HCT116 (cell line): Measurements from ENCODE around the gene FGD5. TPM values are rescaled to one million over a fixed set of nuclear protein-coding genes. Genes with fewer than 3 reads are reported as not detected.

ENCODE experiments used
- ATAC-seq: fragments of 200-7000 bp; cut with Tn5 transposase; 2 replicates; pipeline ENCODE4 v1.9.1; 2020; ENCODE audit warnings: mild to moderate bottlenecking, moderate library complexity
- BruUV-seq: library from RNA; stranded (reverse); fragments of 400-500 nt; replicated peaks from 2 replicates; lab custom pipeline; 2021; lab: Mats Ljungman, UMichigan
- CTCF ChIA-PET: fragments of 300-600 bp; sonication (Branson Sonifier 250); formaldehyde crosslinking; loops from one replicate; lab custom pipeline; 2021; ENCODE audit warnings: antibody characterized with exemption; lab: Charles Lee
- POLR2A ChIA-PET: fragments of 300-600, 350-600 bp; sonication (Branson Sonifier 250); formaldehyde crosslinking; loops from one replicate; lab custom pipeline; 2021; ENCODE audit warnings: antibody characterized with exemption; lab: Charles Lee
- RAD21 ChIA-PET, 2 experiments: fragments of 300-600 bp; sonication (Branson Sonifier 250); formaldehyde crosslinking; loops; one replicate each; lab custom pipeline; 2023; ENCODE audit warnings: low total read pairs in 2 of 2; ENCODE audit not compliant: uncharacterized antibody in 2 of 2, unreplicated experiment in 2 of 2, low non-redundant PET in 1 of 2; lab: Charles Lee
- DNase-seq: peaks from one replicate; pipeline ENCODE4 v3.0.0-alpha.2; 2010; ENCODE audit warnings: low read depth, low spot score
- H2AFZ ChIP-seq: fragments of 200-600 bp; shearing (Covaris generic), sonication (generic); 2 replicates; pipeline ENCODE4 v1.6.1; 2017; ENCODE audit warnings: low read depth, mixed run types, mixed read lengths, antibody characterized with exemption, low read length; ENCODE audit not compliant: poor library complexity, severe bottlenecking
- H3K27ac ChIP-seq: 2 replicates; pipeline ENCODE4 v1.5.1; 2012; ENCODE audit warnings: low read depth, low read length
- H3K27me3 ChIP-seq: fragments of 200-600 bp; sonication (generic); 2 replicates; pipeline ENCODE4 v1.6.1; 2016; ENCODE audit warnings: mixed run types, low read length, mixed read lengths; ENCODE audit not compliant: insufficient read depth
- H3K36me3 ChIP-seq, 2 experiments: fragments of 200-500 bp in 1 of 2; fragments of 200-600 bp in 1 of 2; sonication (Bioruptor generic) in 1 of 2; sonication (generic) in 1 of 2; 2 replicates each; pipeline versions ENCODE4 v1.5.1 to v1.6.1; 2014 to 2016; ENCODE audit warnings: low read length in 2 of 2, inconsistent platforms in 1 of 2, mixed read lengths in 1 of 2, mixed run types in 1 of 2; ENCODE audit not compliant: insufficient read depth in 2 of 2, control insufficient read depth in 1 of 2
- H3K4me1 ChIP-seq, 2 experiments: fragments of 200-600 bp in 1 of 2; sonication (generic) in 1 of 2; 2 replicates each; pipeline versions ENCODE4 v1.5.1 to v1.6.1; 2012 to 2017; ENCODE audit warnings: low read length in 2 of 2, inconsistent platforms in 1 of 2, mild to moderate bottlenecking in 1 of 2, mixed read lengths in 1 of 2, mixed run types in 1 of 2, moderate library complexity in 1 of 2; ENCODE audit not compliant: insufficient read depth in 2 of 2, control insufficient read depth in 1 of 2
- H3K4me2 ChIP-seq: fragments of 200-600 bp; sonication (generic); 2 replicates; pipeline ENCODE4 v1.6.1; 2017; ENCODE audit warnings: mixed run types, low read length, mixed read lengths
- H3K4me3 ChIP-seq, 2 experiments: fragments of 200-600 bp in 1 of 2; sonication (generic) in 1 of 2; replicated peaks in 1 of 2; 2 replicates each; pipeline ENCODE4 v1.5.1; 2011 to 2016; ENCODE audit warnings: low read length in 2 of 2, control low read depth in 1 of 2, low read depth in 1 of 2, mild to moderate bottlenecking in 1 of 2, mixed read lengths in 1 of 2, mixed run types in 1 of 2
- H3K79me2 ChIP-seq: fragments of 200-600 bp; sonication (generic); 2 replicates; pipeline ENCODE4 v1.6.1; 2017; ENCODE audit warnings: mild to moderate bottlenecking, mixed run types, low read length, moderate library complexity, mixed read lengths; ENCODE audit not compliant: insufficient read depth
- H3K9ac ChIP-seq: fragments of 200-600 bp; sonication (generic); 2 replicates; pipeline ENCODE4 v1.6.1; 2016; ENCODE audit warnings: low read length, mixed read lengths
- H3K9me2 ChIP-seq: fragments of 200-600 bp; sonication (generic), shearing (Covaris generic); 2 replicates; pipeline ENCODE4 v1.6.1; 2017; ENCODE audit warnings: mixed run types, mild to moderate bottlenecking, moderate library complexity; ENCODE audit not compliant: insufficient read depth
- H3K9me3 ChIP-seq, 2 experiments: fragments of 200-500 bp in 1 of 2; fragments of 200-600 bp in 1 of 2; sonication (Bioruptor generic) in 1 of 2; sonication (generic) in 1 of 2; 2 replicates each; pipeline ENCODE4 v1.6.1; 2014 to 2017; ENCODE audit warnings: low read length in 2 of 2, mixed read lengths in 2 of 2, inconsistent platforms in 1 of 2, low read depth in 1 of 2, mild to moderate bottlenecking in 1 of 2, mixed run types in 1 of 2, moderate library complexity in 1 of 2; ENCODE audit not compliant: control insufficient read depth in 1 of 2, insufficient read depth in 1 of 2
- H4K20me1 ChIP-seq: fragments of 200-600 bp; sonication (generic), shearing (Covaris generic); 2 replicates; pipeline ENCODE4 v1.6.1; 2017; ENCODE audit warnings: mixed run types, mild to moderate bottlenecking, moderate library complexity; ENCODE audit not compliant: insufficient read depth
- CBX3 ChIP-seq: IDR thresholded peaks from 2 replicates; pipeline ENCODE4 v1.6.1; 2012; ENCODE audit warnings: low read depth
- ELF1 ChIP-seq: IDR thresholded peaks from 2 replicates; pipeline ENCODE4 v1.6.1; 2012; ENCODE audit warnings: low read depth, borderline replicate concordance
- JUND ChIP-seq: IDR thresholded peaks from 2 replicates; pipeline ENCODE4 v1.6.1; 2012
- POLR2AphosphoS5 ChIP-seq: IDR thresholded peaks from 2 replicates; pipeline ENCODE4 v1.6.1; 2011; ENCODE audit warnings: mild to moderate bottlenecking, low read depth, low read length, moderate library complexity
- SIN3A ChIP-seq: IDR thresholded peaks from 2 replicates; pipeline ENCODE4 v1.6.1; 2012; ENCODE audit warnings: low read depth
- intact Hi-C: fragments of 100-400 bp; cut with micrococcal nuclease; formaldehyde crosslinking; loops from 2 replicates; pipeline ENCODE4 v1.10.0; 2022
- total RNA-seq: library from RNA; stranded (reverse); gene quantifications from one replicate; pipeline ENCODE4 v1.2.1, GENCODE V29; 2021; ENCODE audit not compliant: unreplicated experiment
- TF ChIP-seq, protein P1 (sequence below): IDR thresholded peaks from 2 replicates; pipeline ENCODE4 v1.6.1; 2012; ENCODE audit warnings: low read depth
- TF ChIP-seq, protein P2 (sequence below): IDR thresholded peaks from 2 replicates; pipeline ENCODE4 v1.6.1; 2012

FGD5 gene
- total RNA-seq, 1 experiment from 2014 or later: 0.22 TPM

DNA sequence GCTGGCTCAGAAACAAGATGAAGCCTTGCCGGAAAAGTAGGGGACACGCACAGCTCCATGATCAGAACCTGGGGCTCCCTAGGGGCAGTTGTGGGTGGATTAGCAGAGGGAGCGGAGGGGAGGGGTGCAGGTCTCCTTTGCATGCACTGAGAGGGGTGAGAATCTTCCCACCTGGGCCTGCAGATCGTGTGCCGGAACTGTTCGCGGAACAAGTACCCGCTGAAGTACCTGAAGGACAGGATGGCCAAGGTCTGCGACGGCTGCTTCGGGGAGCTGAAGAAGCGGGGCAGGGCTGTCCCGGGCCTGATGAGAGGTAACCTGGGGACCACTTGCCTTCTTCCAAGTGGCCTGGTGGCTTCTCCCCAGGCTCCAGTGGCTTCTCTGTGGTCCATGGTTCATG is 104.1 kb downstream of the FGD5 start:
- intact Hi-C loops: loop anchor here (5.0 to 10.0 kb wide), 4 partner anchors 282 to 1026 kb away; partner anchors contain the start of gene CAPN7
- H3K4me1 ChIP-seq: peaks cover 0 to 3% of the 10 kb centered on the region in 2 experiments; a peak in 1 of 4 replicates
- no peak overlapping the region for H3K4me2 ChIP-seq
- no peak overlapping the region for H3K4me3 ChIP-seq
- no peak overlapping the region for H2AFZ ChIP-seq
- POLR2A ChIA-PET: no interaction called here
- no peak for TF ChIP-seq POLR2AphosphoS5
- TF ChIP-seq, protein P1, sequence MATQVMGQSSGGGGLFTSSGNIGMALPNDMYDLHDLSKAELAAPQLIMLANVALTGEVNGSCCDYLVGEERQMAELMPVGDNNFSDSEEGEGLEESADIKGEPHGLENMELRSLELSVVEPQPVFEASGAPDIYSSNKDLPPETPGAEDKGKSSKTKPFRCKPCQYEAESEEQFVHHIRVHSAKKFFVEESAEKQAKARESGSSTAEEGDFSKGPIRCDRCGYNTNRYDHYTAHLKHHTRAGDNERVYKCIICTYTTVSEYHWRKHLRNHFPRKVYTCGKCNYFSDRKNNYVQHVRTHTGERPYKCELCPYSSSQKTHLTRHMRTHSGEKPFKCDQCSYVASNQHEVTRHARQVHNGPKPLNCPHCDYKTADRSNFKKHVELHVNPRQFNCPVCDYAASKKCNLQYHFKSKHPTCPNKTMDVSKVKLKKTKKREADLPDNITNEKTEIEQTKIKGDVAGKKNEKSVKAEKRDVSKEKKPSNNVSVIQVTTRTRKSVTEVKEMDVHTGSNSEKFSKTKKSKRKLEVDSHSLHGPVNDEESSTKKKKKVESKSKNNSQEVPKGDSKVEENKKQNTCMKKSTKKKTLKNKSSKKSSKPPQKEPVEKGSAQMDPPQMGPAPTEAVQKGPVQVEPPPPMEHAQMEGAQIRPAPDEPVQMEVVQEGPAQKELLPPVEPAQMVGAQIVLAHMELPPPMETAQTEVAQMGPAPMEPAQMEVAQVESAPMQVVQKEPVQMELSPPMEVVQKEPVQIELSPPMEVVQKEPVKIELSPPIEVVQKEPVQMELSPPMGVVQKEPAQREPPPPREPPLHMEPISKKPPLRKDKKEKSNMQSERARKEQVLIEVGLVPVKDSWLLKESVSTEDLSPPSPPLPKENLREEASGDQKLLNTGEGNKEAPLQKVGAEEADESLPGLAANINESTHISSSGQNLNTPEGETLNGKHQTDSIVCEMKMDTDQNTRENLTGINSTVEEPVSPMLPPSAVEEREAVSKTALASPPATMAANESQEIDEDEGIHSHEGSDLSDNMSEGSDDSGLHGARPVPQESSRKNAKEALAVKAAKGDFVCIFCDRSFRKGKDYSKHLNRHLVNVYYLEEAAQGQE: no peak
- no peak for TF ChIP-seq CBX3
- TF ChIP-seq, protein P2, sequence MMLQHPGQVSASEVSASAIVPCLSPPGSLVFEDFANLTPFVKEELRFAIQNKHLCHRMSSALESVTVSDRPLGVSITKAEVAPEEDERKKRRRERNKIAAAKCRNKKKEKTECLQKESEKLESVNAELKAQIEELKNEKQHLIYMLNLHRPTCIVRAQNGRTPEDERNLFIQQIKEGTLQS: no peak
- no peak for TF ChIP-seq ELF1
- no peak for TF ChIP-seq SIN3A
- no peak for TF ChIP-seq JUND
- ATAC-seq: no peak
- CTCF ChIA-PET: interaction anchor here (1.0 to 1.1 kb wide), 2 partner anchors 135 to 141 kb away, joined by 3 to 4 read pairs; no protein-coding TSS in a partner anchor
- H3K27me3 ChIP-seq: no peaks in the 10 kb centered on the region
- no peak overlapping the region for H3K27ac ChIP-seq
- no peak for DNase-seq
- no peaks in the 10 kb centered on the region for H3K36me3 ChIP-seq
- no peak overlapping the region for H3K9ac ChIP-seq
- no peaks in the 10 kb centered on the region for H4K20me1 ChIP-seq
- H3K9me3 ChIP-seq: no peaks in the 10 kb centered on the region
- RAD21 ChIA-PET: no interaction called here
- no TSS peak for BruUV-seq
- no peaks in the 10 kb centered on the region for H3K79me2 ChIP-seq
- no peaks in the 10 kb centered on the region for H3K9me2 ChIP-seq
